ENCODE results near the gene SMAD3.

Gene SMAD3

DNA sequence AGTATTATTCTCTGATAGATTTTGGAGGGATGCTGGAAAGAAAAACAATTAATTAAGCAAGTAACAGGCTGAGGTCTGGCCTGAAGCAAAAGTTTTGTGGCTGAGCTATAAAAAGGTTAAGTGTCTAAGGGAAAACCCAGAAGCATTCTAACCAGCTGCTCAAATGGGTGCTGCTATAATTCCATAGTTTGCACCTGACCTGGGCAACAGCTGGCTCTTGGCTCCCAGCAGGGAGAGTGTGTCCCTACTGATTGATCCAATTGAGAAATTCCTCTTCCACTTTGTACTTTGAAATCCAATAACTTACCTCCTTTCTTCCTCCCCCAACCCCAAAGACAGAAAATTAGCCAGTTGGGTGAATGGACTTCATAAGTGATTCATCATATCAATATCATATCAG, 27.7 kb upstream of the SMAD3 start:
- H3K4me1 ChIP-seq (ENCODE audit: insufficient read depth, low read length) = peaks cover 14% of the 10 kb centered on the region
- H3K27me3 ChIP-seq (ENCODE audit: control insufficient read depth in 1 of 2, insufficient read depth in 2 of 2, low read length in 2 of 2) = peaks cover 0 to 2% of the 10 kb centered on the region in 2 donors
- no peaks in the 10 kb centered on the region for H3K9me3 ChIP-seq (ENCODE audit: low read length)
- no peak overlapping the region for H3K4me3 ChIP-seq (ENCODE audit: low read depth in 1 of 2, low read length in 2 of 2)
- H3K9ac ChIP-seq (ENCODE audit: low read length) = no peak overlapping the region
- H3K36me3 ChIP-seq (ENCODE audit: insufficient read depth, low read length) = no peaks in the 10 kb centered on the region
- no peak overlapping the region for H3K27ac ChIP-seq (ENCODE audit: low read depth, low read length)

DNA sequence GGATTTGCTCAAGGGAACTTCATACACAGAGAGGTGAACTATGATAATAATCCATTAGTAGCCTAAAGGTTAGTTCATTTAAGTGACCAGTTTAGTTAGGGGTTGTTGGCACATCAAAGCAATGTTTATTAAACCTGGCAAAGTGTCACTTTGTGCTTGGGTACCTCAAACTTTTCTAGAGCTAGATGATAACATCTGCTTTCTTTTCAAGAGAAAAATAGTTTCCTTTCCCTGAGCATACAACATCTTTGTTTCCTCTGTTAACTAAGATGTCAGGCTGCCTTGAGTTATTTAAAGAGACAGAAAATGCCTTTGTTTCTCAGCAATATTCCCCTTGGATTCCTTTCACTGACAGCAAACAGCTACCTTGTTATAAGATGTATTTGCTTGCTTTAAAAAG, 26.7 kb upstream of the SMAD3 start:
- H3K9me3 ChIP-seq (ENCODE audit: low read length) = no peaks in the 10 kb centered on the region
- no peak overlapping the region for H3K9ac ChIP-seq (ENCODE audit: low read length)
- H3K27me3 ChIP-seq (ENCODE audit: control insufficient read depth in 1 of 2, insufficient read depth in 2 of 2, low read length in 2 of 2) = no peaks in the 10 kb centered on the region
- peaks cover 9% of the 10 kb centered on the region for H3K4me1 ChIP-seq (ENCODE audit: insufficient read depth, low read length)
- no peaks in the 10 kb centered on the region for H3K36me3 ChIP-seq (ENCODE audit: insufficient read depth, low read length)
- H3K27ac ChIP-seq (ENCODE audit: low read depth, low read length) = no peak overlapping the region
- H3K4me3 ChIP-seq (ENCODE audit: low read depth in 1 of 2, low read length in 2 of 2) = no peak overlapping the region

DNA sequence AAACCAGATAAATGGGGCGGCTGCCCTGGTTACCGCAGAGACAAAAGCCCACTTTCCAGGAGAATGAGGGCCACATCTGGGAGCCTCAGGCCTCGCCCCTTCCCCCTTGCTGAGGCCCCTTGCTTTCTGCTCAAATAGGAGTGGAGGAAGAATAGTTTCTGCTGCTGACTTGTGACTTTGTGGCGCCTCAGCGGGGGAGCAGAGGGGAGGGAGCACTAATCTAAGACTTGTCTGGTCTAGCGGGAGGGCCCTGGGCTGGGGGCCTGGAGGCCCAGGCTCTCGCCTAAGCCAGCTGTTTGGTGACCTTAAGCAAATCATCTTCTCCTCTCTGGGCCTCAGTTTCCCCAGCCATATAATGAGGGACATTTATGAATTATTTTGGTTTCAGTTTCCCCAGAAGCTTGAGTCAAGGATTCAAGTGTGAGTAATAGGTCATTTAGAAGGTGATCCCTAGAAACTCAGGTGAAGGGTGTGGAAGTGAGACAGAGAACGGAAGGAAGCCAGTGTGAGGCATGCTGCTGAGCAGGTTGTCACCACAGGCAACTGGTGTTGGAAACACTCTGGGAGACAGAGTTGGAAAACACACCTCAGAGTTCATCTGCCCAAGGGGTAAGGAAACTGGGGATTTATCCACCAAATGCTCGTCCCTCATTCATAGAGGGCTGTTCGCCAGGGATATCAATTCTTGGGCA, 25.9 kb upstream of the SMAD3 start:
- H3K4me3 ChIP-seq (ENCODE audit: low read depth in 1 of 2, low read length in 2 of 2) = no peak overlapping the region
- H3K36me3 ChIP-seq (ENCODE audit: insufficient read depth, low read length) = no peaks in the 10 kb centered on the region
- H3K4me1 ChIP-seq (ENCODE audit: insufficient read depth, low read length) = peaks cover 10% of the 10 kb centered on the region
- no peak overlapping the region for H3K27ac ChIP-seq (ENCODE audit: low read depth, low read length)
- no peak overlapping the region for H3K9ac ChIP-seq (ENCODE audit: low read length)
- no peaks in the 10 kb centered on the region for H3K9me3 ChIP-seq (ENCODE audit: low read length)
- no peaks in the 10 kb centered on the region for H3K27me3 ChIP-seq (ENCODE audit: control insufficient read depth in 1 of 2, insufficient read depth in 2 of 2, low read length in 2 of 2)

DNA sequence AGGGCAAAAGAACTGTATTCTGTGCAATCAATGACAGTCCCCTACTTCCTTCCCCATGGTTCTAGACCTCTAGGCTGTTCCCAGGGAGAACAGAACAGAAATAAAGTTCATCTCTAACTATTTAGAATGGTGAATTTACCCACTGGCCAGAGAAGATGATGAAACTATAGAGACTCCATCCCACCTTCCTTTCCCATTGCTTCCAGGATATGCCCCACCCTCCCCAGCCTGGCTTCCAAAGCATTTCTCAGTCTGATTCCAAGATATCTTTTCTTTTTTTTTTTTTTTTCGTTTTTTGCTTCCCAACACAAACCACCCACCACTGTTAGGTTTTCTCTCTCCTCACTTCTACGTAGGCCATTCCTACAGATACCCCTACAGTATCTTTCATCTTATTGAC, 25.1 kb upstream of the SMAD3 start:
- Histone ChIP-seq H3K9me3 (ENCODE audit: low read length) (no peaks in the 10 kb centered on the region), H3K27ac (ENCODE audit: low read depth, low read length) (no peak overlapping the region), H3K4me1 (ENCODE audit: insufficient read depth, low read length) (peaks cover 10% of the 10 kb centered on the region), H3K9ac (ENCODE audit: low read length) (no peak overlapping the region), H3K36me3 (ENCODE audit: insufficient read depth, low read length) (no peaks in the 10 kb centered on the region), H3K4me3 (ENCODE audit: low read depth in 1 of 2, low read length in 2 of 2) (no peak overlapping the region), H3K27me3 (ENCODE audit: control insufficient read depth in 1 of 2, insufficient read depth in 2 of 2, low read length in 2 of 2) (no peaks in the 10 kb centered on the region)

DNA sequence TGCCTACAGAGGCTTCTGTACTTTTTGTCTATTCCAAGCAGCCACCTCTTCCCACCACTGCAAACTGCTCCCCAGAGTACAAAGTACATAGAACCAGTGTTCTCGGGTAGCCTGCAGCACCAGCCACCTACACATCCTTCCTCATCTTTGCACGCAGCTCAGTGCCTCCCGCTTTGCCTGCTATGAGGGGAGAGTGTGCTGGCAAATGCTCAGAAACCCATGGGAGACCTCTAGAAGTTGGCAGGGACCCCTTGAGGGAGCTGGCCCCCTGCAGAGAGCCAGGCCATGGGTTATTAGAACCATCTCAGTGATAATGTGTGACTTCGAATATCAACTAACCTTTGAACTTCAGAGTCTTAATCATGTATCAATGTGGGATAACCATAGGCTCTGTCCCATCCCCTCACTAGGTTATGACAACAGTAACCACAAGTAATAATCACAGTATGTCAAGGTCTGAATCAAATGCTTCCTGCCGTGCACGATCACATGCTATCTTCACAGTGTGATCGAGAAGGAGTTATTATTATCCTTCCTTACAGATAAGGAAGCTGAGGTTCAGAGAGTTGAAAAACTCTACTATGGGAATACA, 22.8 kb upstream of the SMAD3 start:
- Histone ChIP-seq H3K27me3 (ENCODE audit: control insufficient read depth in 1 of 2, insufficient read depth in 2 of 2, low read length in 2 of 2) (no peaks in the 10 kb centered on the region), H3K27ac (ENCODE audit: low read depth, low read length) (no peak overlapping the region), H3K9ac (ENCODE audit: low read length) (no peak overlapping the region), H3K4me1 (ENCODE audit: insufficient read depth, low read length) (peaks cover 10% of the 10 kb centered on the region), H3K9me3 (ENCODE audit: low read length) (no peaks in the 10 kb centered on the region), H3K4me3 (ENCODE audit: low read depth in 1 of 2, low read length in 2 of 2) (no peak overlapping the region), H3K36me3 (ENCODE audit: insufficient read depth, low read length) (no peaks in the 10 kb centered on the region)

DNA sequence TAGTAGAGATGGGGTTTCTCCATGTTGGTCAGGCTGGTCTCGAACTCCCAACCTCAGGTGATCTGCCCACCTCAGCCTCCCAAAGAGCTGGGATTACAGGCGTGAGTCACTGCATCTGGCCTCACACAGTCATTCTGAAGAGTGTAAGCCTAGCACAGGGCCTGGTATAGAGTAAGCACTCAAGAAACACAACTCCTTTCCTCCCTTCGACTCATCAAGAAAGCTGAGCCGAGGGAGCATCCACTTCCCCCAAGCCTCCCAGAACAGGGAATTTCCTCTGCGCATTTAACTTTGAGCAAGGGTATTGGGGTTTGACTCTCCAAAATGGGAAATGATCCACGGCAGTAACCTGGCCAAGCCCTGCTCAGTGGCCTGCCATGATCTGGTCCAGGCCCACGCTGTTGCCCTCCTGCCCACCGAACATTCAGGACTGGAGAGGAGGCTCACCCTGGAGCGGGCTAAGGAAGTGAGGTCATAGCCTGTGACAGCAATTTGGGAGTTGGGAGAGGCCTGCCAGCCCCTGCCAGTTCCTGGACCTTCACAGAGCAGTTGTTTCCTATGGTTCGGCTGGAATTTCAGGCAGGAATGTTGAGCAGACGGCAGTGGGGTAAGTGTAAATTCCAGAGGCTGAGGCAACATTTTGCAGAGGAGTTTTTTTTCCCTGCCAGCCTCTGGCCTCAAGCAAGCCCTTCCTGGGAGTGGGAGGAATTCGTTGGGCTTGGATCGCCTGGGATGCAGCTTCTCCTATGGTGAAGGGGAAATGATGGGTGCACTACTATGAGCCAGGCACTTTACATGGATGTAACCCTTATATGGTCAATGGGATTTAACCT, 21.2 kb upstream of the SMAD3 start:
- no peak overlapping the region for H3K4me3 ChIP-seq (ENCODE audit: low read depth in 1 of 2, low read length in 2 of 2)
- H3K9ac ChIP-seq (ENCODE audit: low read length) = no peak overlapping the region
- peaks cover 21% of the 10 kb centered on the region for H3K4me1 ChIP-seq (ENCODE audit: insufficient read depth, low read length)
- no peak overlapping the region for H3K27ac ChIP-seq (ENCODE audit: low read depth, low read length)
- no peaks in the 10 kb centered on the region for H3K9me3 ChIP-seq (ENCODE audit: low read length)
- no peaks in the 10 kb centered on the region for H3K36me3 ChIP-seq (ENCODE audit: insufficient read depth, low read length)
- no peaks in the 10 kb centered on the region for H3K27me3 ChIP-seq (ENCODE audit: control insufficient read depth in 1 of 2, insufficient read depth in 2 of 2, low read length in 2 of 2)

DNA sequence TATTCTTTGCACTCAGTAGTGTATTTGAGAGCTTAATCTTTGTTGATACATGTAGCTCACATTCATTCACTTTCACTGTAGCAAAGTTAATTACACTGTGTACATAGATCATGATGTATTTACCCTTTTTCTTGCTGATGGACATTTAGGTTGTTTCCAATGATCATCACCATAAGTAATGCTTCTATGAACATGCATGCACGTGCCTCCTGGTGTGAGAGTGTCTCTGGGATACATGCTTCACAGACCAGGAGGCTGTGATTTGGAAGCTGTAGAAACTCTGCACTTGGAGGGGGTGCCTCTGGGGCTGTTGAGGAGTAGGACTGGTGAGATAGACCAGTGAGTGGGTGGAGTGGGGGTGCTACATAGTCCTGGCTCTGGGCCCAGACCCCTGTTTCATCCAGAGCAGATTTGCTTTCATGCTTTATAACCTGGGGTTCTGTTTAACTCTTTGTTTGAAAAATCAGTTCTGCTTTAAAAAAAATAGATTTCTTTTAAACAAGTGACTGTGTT, 18.2 kb upstream of the SMAD3 start:
- Histone ChIP-seq H3K9ac (ENCODE audit: low read length) (no peak overlapping the region), H3K4me3 (ENCODE audit: low read depth in 1 of 2, low read length in 2 of 2) (no peak overlapping the region), H3K36me3 (ENCODE audit: insufficient read depth, low read length) (no peaks in the 10 kb centered on the region), H3K27ac (ENCODE audit: low read depth, low read length) (no peak overlapping the region), H3K9me3 (ENCODE audit: low read length) (no peaks in the 10 kb centered on the region), H3K4me1 (ENCODE audit: insufficient read depth, low read length) (peaks cover 16% of the 10 kb centered on the region), H3K27me3 (ENCODE audit: control insufficient read depth in 1 of 2, insufficient read depth in 2 of 2, low read length in 2 of 2) (no peaks in the 10 kb centered on the region)

DNA sequence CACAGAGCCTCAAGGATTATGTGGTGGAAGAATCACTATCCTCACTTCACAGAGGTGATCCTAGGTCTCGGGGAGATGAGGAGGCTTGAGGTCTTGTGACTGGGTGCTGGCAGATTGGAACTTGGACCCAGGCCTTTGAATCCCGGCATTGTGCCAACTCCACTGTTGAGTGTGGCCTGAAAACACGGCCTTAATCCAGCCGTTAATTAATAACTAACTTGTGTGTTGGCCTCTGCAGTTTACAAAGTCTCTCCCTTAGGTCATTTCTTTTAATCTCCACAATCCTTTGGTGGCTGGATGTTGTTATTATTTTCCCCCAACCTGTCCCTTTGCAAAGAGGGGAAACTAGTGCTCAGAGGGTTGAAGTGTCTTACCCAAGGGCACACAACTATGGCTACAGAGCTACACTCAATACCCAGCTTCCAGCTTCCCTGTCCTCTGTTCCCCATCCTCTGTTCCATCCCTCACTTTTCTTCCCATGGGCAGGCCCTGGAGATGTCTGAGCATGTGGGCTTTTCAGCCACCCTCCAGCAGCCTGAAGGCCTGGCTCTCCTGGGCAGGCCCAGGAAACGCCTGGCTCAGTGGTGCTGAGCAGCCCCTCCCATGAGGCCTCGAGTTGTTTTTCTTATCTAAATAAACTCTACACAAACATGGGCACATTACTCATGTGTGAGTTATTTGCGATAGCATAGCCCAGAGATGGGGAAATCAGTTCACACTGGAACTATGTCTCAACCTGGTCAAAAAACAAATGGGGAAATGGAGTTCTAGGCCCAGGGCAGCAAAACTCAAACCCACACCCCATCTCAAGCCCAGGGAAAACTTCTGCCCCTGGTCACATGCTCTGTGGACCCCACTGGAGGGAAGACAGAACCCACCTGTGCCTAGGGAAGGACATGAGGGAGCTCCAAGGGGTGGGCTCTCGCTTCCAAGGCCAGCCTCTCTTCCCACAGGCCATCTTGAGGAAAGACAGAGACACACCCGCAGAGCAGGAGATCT, 16.8 kb upstream of the SMAD3 start:
- Histone ChIP-seq H3K9me3 (ENCODE audit: low read length) (no peaks in the 10 kb centered on the region), H3K9ac (ENCODE audit: low read length) (no peak overlapping the region), H3K36me3 (ENCODE audit: insufficient read depth, low read length) (no peaks in the 10 kb centered on the region), H3K27ac (ENCODE audit: low read depth, low read length) (no peak overlapping the region), H3K27me3 (ENCODE audit: control insufficient read depth in 1 of 2, insufficient read depth in 2 of 2, low read length in 2 of 2) (no peaks in the 10 kb centered on the region), H3K4me1 (ENCODE audit: insufficient read depth, low read length) (peaks cover 15% of the 10 kb centered on the region), H3K4me3 (ENCODE audit: low read depth in 1 of 2, low read length in 2 of 2) (peak overlapping the region in 1 of 2 donors; percentile 0)

DNA sequence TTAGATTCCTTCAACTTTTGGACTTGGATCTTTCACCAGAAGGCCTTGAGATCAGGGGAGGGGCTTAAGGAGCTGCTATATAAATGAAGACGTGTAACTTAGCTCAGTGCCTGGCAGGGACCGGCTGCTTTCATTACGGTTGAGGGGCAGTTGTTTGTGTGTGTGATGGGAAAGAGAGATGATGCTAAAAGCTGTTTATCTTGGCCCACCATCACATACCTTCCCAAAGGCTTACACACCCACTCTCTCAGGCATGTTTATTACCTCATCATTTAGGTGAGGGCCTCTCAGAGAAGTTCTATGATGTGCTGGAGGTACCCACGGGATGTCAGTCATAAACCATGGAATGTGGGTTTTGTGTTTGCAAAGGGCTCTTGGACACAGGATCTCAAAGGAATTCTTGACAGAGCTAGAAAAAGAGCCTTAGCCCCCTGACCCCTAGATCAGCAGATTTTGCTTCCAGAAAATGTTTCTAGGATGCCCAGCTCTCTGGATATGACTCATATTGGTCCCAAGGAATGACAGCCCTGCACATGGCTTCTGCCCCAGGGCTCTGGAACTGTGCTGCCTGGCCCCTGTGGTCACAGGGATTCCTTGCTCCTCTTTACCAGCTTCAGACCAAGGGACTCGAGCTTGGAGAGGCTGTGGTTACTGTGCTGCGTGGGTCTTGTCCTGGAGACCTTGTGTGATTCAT, 15.9 kb upstream of the SMAD3 start:
- H3K4me1 ChIP-seq (ENCODE audit: insufficient read depth, low read length) = peaks cover 11% of the 10 kb centered on the region

GRCh38 chr15:67050062-67050461, 15.3 kb upstream of the SMAD3 start:
- Histone ChIP-seq H3K27me3 (ENCODE audit: control insufficient read depth in 1 of 2, insufficient read depth in 2 of 2, low read length in 2 of 2) (no peaks in the 10 kb centered on the region), H3K9ac (ENCODE audit: low read length) (no peak overlapping the region), H3K4me1 (ENCODE audit: insufficient read depth, low read length) (peaks cover 11% of the 10 kb centered on the region), H3K9me3 (ENCODE audit: low read length) (no peaks in the 10 kb centered on the region), H3K4me3 (ENCODE audit: low read depth in 1 of 2, low read length in 2 of 2) (no peak overlapping the region), H3K27ac (ENCODE audit: low read depth, low read length) (no peak overlapping the region), H3K36me3 (ENCODE audit: insufficient read depth, low read length) (no peaks in the 10 kb centered on the region)

More for the DNA sequence above, 15.9 kb upstream of the SMAD3 start:
- Histone ChIP-seq H3K27me3 (ENCODE audit: control insufficient read depth in 1 of 2, insufficient read depth in 2 of 2, low read length in 2 of 2) (no peaks in the 10 kb centered on the region), H3K9me3 (ENCODE audit: low read length) (no peaks in the 10 kb centered on the region), H3K27ac (ENCODE audit: low read depth, low read length) (no peak overlapping the region), H3K36me3 (ENCODE audit: insufficient read depth, low read length) (no peaks in the 10 kb centered on the region), H3K9ac (ENCODE audit: low read length) (no peak overlapping the region), H3K4me3 (ENCODE audit: low read depth in 1 of 2, low read length in 2 of 2) (no peak overlapping the region)
